Naive B cell (primary cell): Measurements from ENCODE around the gene PACC1. TPM values are rescaled to one million over a fixed set of nuclear protein-coding genes. Genes with fewer than 3 reads are reported as not detected.
A peak's percentile ranks its signal among the peaks of the same experiment; 100 is the strongest.

Source experiments
- ATAC-seq, 2 donors: fragments of 150-1000 bp; cut with Tn5 transposase; 2 replicates each; pipeline ENCODE4 v1.10.0; 2021; ENCODE audit warnings: low read depth in 2 of 2, mild to moderate bottlenecking in 2 of 2, moderate library complexity in 2 of 2
- DNase-seq: peaks from one replicate; pipeline ENCODE4 v3.0.0; 2022
- H3K27ac Mint-ChIP-seq, 6 donors: one replicate each; pipeline ENCODE4 v1.8.0; 2020 to 2022; ENCODE audit warnings: mild to moderate bottlenecking in 6 of 6, mixed read lengths in 6 of 6, moderate library complexity in 5 of 6, inconsistent platforms in 2 of 6
- H3K27me3 Mint-ChIP-seq, 3 donors: one replicate each; pipeline ENCODE4 v1.8.0; 2021 to 2022; ENCODE audit warnings: mixed read lengths in 3 of 3, mild to moderate bottlenecking in 1 of 3
- H3K36me3 Mint-ChIP-seq, 2 donors: one replicate each; pipeline ENCODE4 v1.8.0; 2020 to 2022; ENCODE audit warnings: mixed read lengths in 2 of 2, inconsistent platforms in 1 of 2, mild to moderate bottlenecking in 1 of 2
- H3K4me1 Mint-ChIP-seq, 3 donors: one replicate each; pipeline ENCODE4 v1.8.0; 2020 to 2022; ENCODE audit warnings: mixed read lengths in 3 of 3, inconsistent platforms in 1 of 3, mild to moderate bottlenecking in 1 of 3, moderate library complexity in 1 of 3
- H3K4me3 Mint-ChIP-seq, 8 donors: one replicate each; pipeline ENCODE4 v1.8.0; 2020 to 2022; ENCODE audit warnings: mild to moderate bottlenecking in 8 of 8, mixed read lengths in 8 of 8, moderate library complexity in 8 of 8, inconsistent platforms in 2 of 8
- H3K9me3 Mint-ChIP-seq, 7 donors: one replicate each; pipeline ENCODE4 v1.8.0; 2020 to 2022; ENCODE audit warnings: mixed read lengths in 7 of 7, mild to moderate bottlenecking in 5 of 7, inconsistent platforms in 2 of 7, moderate library complexity in 1 of 7
- polyA plus RNA-seq, 6 donors: library from polyadenylated mRNA; unstranded; fragments of 300-500 nt; fragmentation: Illumina TruSeq; gene quantifications; one replicate each; pipeline ENCODE4 v1.2.3, GENCODE V29; 2021; ENCODE audit warnings: low read depth in 6 of 6

Gene PACC1
- polyA plus RNA-seq, 6 donors from 2014 or later, result 14.1 to 20.8 (median 18.7) TPM

- DNase-seq (peak; percentile 53), ATAC-seq (peak; percentile 76 to 86)
- Mint-ChIP-seq H3K27me3 (no peaks in the 10 kb centered on the region), H3K36me3 (peaks cover 11 to 14% of the 10 kb centered on the region in 2 donors), H3K27ac (peak overlapping the region in 2 of 6 donors; percentile 26 to 44), H3K4me3 (no peak overlapping the region), H3K4me1 (peaks cover 0 to 7% (median 0%) of the 10 kb centered on the region in 3 donors), H3K9me3 (peaks cover 0 to 4% (median 0%) of the 10 kb centered on the region in 7 donors)
These were observed 46.6 kb downstream of the PACC1 start for GRCh38 chr1:212368073-212368484.

- Mint-ChIP-seq H3K4me3 (no peak overlapping the region), H3K9me3 (peaks cover 0 to 4% (median 0%) of the 10 kb centered on the region in 7 donors), H3K27me3 (no peaks in the 10 kb centered on the region), H3K4me1 (peaks cover 0 to 7% (median 0%) of the 10 kb centered on the region in 3 donors), H3K27ac (peak overlapping the region in 2 of 6 donors; percentile 42 to 44), H3K36me3 (peaks cover 11 to 14% of the 10 kb centered on the region in 2 donors)
- no peak for DNase-seq
- no peak for ATAC-seq
These were observed 47.1 kb downstream of the PACC1 start for GRCh38 chr1:212367474-212368072.

- peaks cover 0 to 7% (median 0%) of the 10 kb centered on the region in 3 donors for H3K4me1 Mint-ChIP-seq
- H3K27ac Mint-ChIP-seq, result peak overlapping the region in 4 of 6 donors; percentile 26 to 52 (median 41)
- H3K4me3 Mint-ChIP-seq, result no peak overlapping the region
- DNase-seq (no peak), ATAC-seq (no peak)
- H3K9me3 Mint-ChIP-seq, result peaks cover 0 to 4% (median 0%) of the 10 kb centered on the region in 7 donors
- H3K36me3 Mint-ChIP-seq, result peaks cover 11 to 14% of the 10 kb centered on the region in 2 donors
- no peaks in the 10 kb centered on the region for H3K27me3 Mint-ChIP-seq
These were observed 47.8 kb downstream of the PACC1 start for GRCh38 chr1:212366901-212367300.

GRCh38 chr1:212364985-212365384 lies 49.7 kb downstream of the PACC1 start:
- Mint-ChIP-seq H3K27ac (peak overlapping the region in 2 of 6 donors; percentile 32 to 54), H3K4me1 (peaks cover 0 to 7% (median 0%) of the 10 kb centered on the region in 3 donors), H3K36me3 (peaks cover 5 to 13% of the 10 kb centered on the region in 2 donors), H3K27me3 (no peaks in the 10 kb centered on the region), H3K9me3 (peaks cover 0 to 4% (median 0%) of the 10 kb centered on the region in 7 donors), H3K4me3 (no peak overlapping the region)
- ATAC-seq, result no peak
- DNase-seq, result no peak

GRCh38 chr1:212359794-212360479 lies 54.7 kb downstream of the PACC1 start:
- ATAC-seq (no peak), DNase-seq (no peak)
- Mint-ChIP-seq H3K27me3 (no peaks in the 10 kb centered on the region), H3K9me3 (no peaks in the 10 kb centered on the region), H3K4me3 (peak overlapping the region in 1 of 8 donors; percentile 15), H3K36me3 (peaks cover 0 to 7% of the 10 kb centered on the region in 2 donors), H3K4me1 (no peaks in the 10 kb centered on the region), H3K27ac (peak overlapping the region in 4 of 6 donors; percentile 16 to 64 (median 28))

- H3K4me3 Mint-ChIP-seq, result no peak overlapping the region
- H3K27me3 Mint-ChIP-seq, result no peaks in the 10 kb centered on the region
- peaks cover 0 to 13% of the 10 kb centered on the region in 2 donors for H3K36me3 Mint-ChIP-seq
- H3K9me3 Mint-ChIP-seq, result no peaks in the 10 kb centered on the region
- DNase-seq, result no peak
- H3K27ac Mint-ChIP-seq, result peak overlapping the region in 2 of 6 donors; percentile 19 to 63
- no peaks in the 10 kb centered on the region for H3K4me1 Mint-ChIP-seq
- ATAC-seq, result no peak
These were observed 59.3 kb downstream of the PACC1 start for GRCh38 chr1:212355230-212355969.

GRCh38 chr1:212354464-212354863 lies 60.2 kb downstream of the PACC1 start:
- H3K4me1 Mint-ChIP-seq, result no peaks in the 10 kb centered on the region
- H3K27me3 Mint-ChIP-seq, result no peaks in the 10 kb centered on the region
- ATAC-seq (no peak), DNase-seq (no peak)
- H3K9me3 Mint-ChIP-seq, result no peaks in the 10 kb centered on the region
- H3K36me3 Mint-ChIP-seq, result peaks cover 0 to 7% of the 10 kb centered on the region in 2 donors
- H3K4me3 Mint-ChIP-seq, result peak overlapping the region in 1 of 8 donors; percentile 47
- peak overlapping the region in 1 of 6 donors; percentile 81 for H3K27ac Mint-ChIP-seq

GRCh38 chr1:212353181-212353580 lies 61.5 kb downstream of the PACC1 start:
- Mint-ChIP-seq H3K9me3 (no peaks in the 10 kb centered on the region), H3K36me3 (peaks cover 0 to 7% of the 10 kb centered on the region in 2 donors), H3K27ac (peak overlapping the region in 2 of 6 donors; percentile 47 to 56), H3K4me3 (no peak overlapping the region), H3K4me1 (no peaks in the 10 kb centered on the region), H3K27me3 (no peaks in the 10 kb centered on the region)
- ATAC-seq (no peak), DNase-seq (no peak)

GRCh38 chr1:212351588-212352362 lies 62.9 kb downstream of the PACC1 start:
- Mint-ChIP-seq H3K4me1 (no peaks in the 10 kb centered on the region), H3K36me3 (peaks cover 0 to 7% of the 10 kb centered on the region in 2 donors), H3K4me3 (no peak overlapping the region), H3K27me3 (no peaks in the 10 kb centered on the region), H3K27ac (peak overlapping the region in 2 of 6 donors; percentile 36 to 54), H3K9me3 (no peaks in the 10 kb centered on the region)
- no peak for DNase-seq
- no peak for ATAC-seq

GRCh38 chr1:212346601-212347000 lies 68.1 kb downstream of the PACC1 start:
- H3K4me1 Mint-ChIP-seq, result no peaks in the 10 kb centered on the region
- no peak for DNase-seq
- H3K9me3 Mint-ChIP-seq, result no peaks in the 10 kb centered on the region
- no peaks in the 10 kb centered on the region for H3K27me3 Mint-ChIP-seq
- no peak overlapping the region for H3K4me3 Mint-ChIP-seq
- H3K27ac Mint-ChIP-seq, result no peak overlapping the region
- ATAC-seq, result no peak
- no peaks in the 10 kb centered on the region for H3K36me3 Mint-ChIP-seq

GRCh38 chr1:212344905-212345304 lies 69.8 kb downstream of the PACC1 start:
- DNase-seq (no peak), ATAC-seq (no peak)
- Mint-ChIP-seq H3K27ac (no peak overlapping the region), H3K9me3 (no peaks in the 10 kb centered on the region), H3K36me3 (no peaks in the 10 kb centered on the region), H3K4me1 (no peaks in the 10 kb centered on the region), H3K27me3 (no peaks in the 10 kb centered on the region), H3K4me3 (no peak overlapping the region)

GRCh38 chr1:212341090-212341489 lies 73.6 kb downstream of the PACC1 start:
- H3K4me1 Mint-ChIP-seq, result peaks cover 0 to 6% (median 2%) of the 10 kb centered on the region in 3 donors
- H3K4me3 Mint-ChIP-seq, result no peak overlapping the region
- ATAC-seq (no peak), DNase-seq (no peak)
- H3K27me3 Mint-ChIP-seq, result no peaks in the 10 kb centered on the region
- H3K9me3 Mint-ChIP-seq, result no peaks in the 10 kb centered on the region
- no peaks in the 10 kb centered on the region for H3K36me3 Mint-ChIP-seq
- H3K27ac Mint-ChIP-seq, result peak overlapping the region in 1 of 6 donors; percentile 38

GRCh38 chr1:212329105-212329504 lies 85.6 kb downstream of the PACC1 start:
- DNase-seq, result no peak
- peaks cover 7 to 8% of the 10 kb centered on the region in 2 donors for H3K36me3 Mint-ChIP-seq
- H3K4me3 Mint-ChIP-seq, result no peak overlapping the region
- no peaks in the 10 kb centered on the region for H3K9me3 Mint-ChIP-seq
- no peak for ATAC-seq
- peak overlapping the region in 2 of 6 donors; percentile 22 to 63 for H3K27ac Mint-ChIP-seq
- peaks cover 9 to 21% (median 9%) of the 10 kb centered on the region in 3 donors for H3K4me1 Mint-ChIP-seq
- H3K27me3 Mint-ChIP-seq, result no peaks in the 10 kb centered on the region
